Gastroesophageal sphincter (tissue), 4 donors: ENCODE data around the gene YOD1. TPM values are rescaled to one million over a fixed set of nuclear protein-coding genes. Genes with fewer than 3 reads are reported as not detected.

Experiments used
- ATAC-seq: fragments of 150-250 bp; one replicate; pipeline ENCODE4 v1.9.1; 2016; ENCODE audit warnings: mild to moderate bottlenecking, moderate library complexity
- H3K27ac ChIP-seq, 4 donors: fragments of 200-600 bp; sonication (generic) in 3 of 4; 1 replicate in 3 of 4; 2 replicates in 1 of 4; pipeline ENCODE4 v1.5.1; 2016 to 2019
- H3K27me3 ChIP-seq: fragments of 200-600 bp; sonication (generic); one replicate; pipeline ENCODE4 v1.5.1; 2019
- H3K36me3 ChIP-seq, 2 donors: fragments of 200-600 bp; sonication (generic); one replicate each; pipeline ENCODE4 v1.5.1; 2019; ENCODE audit warnings: control low read depth in 1 of 2
- H3K4me1 ChIP-seq, 3 donors: fragments of 200-600 bp; sonication (generic); 1 replicate in 2 of 3; 2 replicates in 1 of 3; pipeline ENCODE4 v1.5.1; 2016 to 2019; ENCODE audit warnings: control low read depth in 2 of 3
- H3K4me3 ChIP-seq, 2 donors: fragments of 200-600 bp; sonication (generic); one replicate each; pipeline ENCODE4 v1.5.1; 2019; ENCODE audit warnings: mild to moderate bottlenecking in 1 of 2, moderate library complexity in 1 of 2
- H3K9me3 ChIP-seq, 3 donors: fragments of 200-600 bp; sonication (generic); one replicate each; pipeline ENCODE4 v1.5.1; 2017 to 2019; ENCODE audit warnings: control low read depth in 2 of 3
- EP300 ChIP-seq: sonication (generic); formaldehyde crosslinking; IDR thresholded peaks from one replicate; pipeline ENCODE4 v1.6.1; 2017; ENCODE audit warnings: antibody characterized with exemption, mild to moderate bottlenecking
- POLR2A ChIP-seq, 2 donors: fragments of 450-650 bp; IDR thresholded peaks; one replicate each; pipeline ENCODE4 v1.6.1; 2017; ENCODE audit warnings: antibody characterized with exemption in 2 of 2, mild to moderate bottlenecking in 2 of 2, moderate library complexity in 1 of 2
- POLR2AphosphoS5 ChIP-seq: sonication (generic); formaldehyde crosslinking; IDR thresholded peaks from one replicate; pipeline ENCODE4 v1.6.1; 2017; ENCODE audit warnings: antibody characterized with exemption
- WGBS, 2 donors: methylation state at CpG; one replicate each; pipeline ENCODE4 v1.1.5; 2018; ENCODE audit warnings: low coverage in 1 of 2; 5-methylcytosine and 5-hydroxymethylcytosine counted together
- total RNA-seq, 4 donors: library from RNA; depleted of rRNA; stranded (reverse); fragments of >200 nt; gene quantifications; one replicate each; pipeline ENCODE4 v1.1.0, GENCODE V29; 2016
- TF ChIP-seq, protein P1 (sequence below), 4 experiments: fragments of 200-600 bp in 2 of 4; fragments of 450-650 bp in 2 of 4; sonication (generic) in 1 of 4; IDR thresholded peaks; one replicate each; pipeline ENCODE4 v1.5.1; 2017 to 2019; ENCODE audit warnings: antibody characterized with exemption in 4 of 4, mild to moderate bottlenecking in 2 of 4, moderate library complexity in 2 of 4

YOD1 gene
- total RNA-seq, 4 donors from 2014 or later, result 6.9 to 11.7 (median 8.8) TPM

DNA sequence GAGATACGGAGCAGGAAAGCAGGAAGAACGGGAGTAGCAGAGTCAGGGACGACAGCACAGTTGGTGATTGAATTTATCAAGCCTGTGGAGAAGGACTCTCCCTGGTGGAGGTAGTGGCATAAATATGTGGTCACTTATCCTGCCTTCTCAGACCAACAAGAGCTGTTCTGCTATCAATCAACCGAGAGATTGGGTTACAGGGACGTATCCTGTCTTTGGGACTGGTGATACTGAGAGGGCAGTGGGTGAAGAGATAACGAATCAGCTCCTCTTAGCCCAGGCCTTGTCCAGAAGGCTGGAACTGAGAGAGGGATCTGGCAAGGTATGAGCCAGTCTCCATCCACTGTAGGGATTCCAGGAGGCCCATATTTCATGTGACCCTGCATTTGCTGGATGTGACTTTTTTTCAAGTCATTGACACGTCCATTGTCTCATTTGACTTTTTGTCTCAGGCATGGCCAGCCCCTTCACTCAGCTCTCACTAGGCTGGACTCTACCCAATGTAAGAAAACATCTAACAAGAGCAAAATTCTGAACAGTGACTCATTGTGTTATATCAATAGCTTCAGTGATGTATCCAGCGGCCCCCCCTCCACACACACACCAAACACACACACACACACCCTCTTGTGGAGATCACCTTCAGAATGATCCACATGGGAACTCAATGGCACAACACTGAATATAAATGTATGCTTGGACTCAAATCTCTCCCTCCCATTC, 29.7 kb downstream of the YOD1 start:
- H3K27ac ChIP-seq, result no peak overlapping the region
- peaks cover 0 to 25% (median 14%) of the 10 kb centered on the region in 3 donors for H3K4me1 ChIP-seq
- H3K4me3 ChIP-seq, result no peak overlapping the region
- no peaks in the 10 kb centered on the region for H3K27me3 ChIP-seq
- no peak for ATAC-seq
- TF ChIP-seq, protein P1, sequence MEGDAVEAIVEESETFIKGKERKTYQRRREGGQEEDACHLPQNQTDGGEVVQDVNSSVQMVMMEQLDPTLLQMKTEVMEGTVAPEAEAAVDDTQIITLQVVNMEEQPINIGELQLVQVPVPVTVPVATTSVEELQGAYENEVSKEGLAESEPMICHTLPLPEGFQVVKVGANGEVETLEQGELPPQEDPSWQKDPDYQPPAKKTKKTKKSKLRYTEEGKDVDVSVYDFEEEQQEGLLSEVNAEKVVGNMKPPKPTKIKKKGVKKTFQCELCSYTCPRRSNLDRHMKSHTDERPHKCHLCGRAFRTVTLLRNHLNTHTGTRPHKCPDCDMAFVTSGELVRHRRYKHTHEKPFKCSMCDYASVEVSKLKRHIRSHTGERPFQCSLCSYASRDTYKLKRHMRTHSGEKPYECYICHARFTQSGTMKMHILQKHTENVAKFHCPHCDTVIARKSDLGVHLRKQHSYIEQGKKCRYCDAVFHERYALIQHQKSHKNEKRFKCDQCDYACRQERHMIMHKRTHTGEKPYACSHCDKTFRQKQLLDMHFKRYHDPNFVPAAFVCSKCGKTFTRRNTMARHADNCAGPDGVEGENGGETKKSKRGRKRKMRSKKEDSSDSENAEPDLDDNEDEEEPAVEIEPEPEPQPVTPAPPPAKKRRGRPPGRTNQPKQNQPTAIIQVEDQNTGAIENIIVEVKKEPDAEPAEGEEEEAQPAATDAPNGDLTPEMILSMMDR (IDR thresholded peaks at IDR 0.05), result no peak
- no peak for TF ChIP-seq POLR2A (IDR thresholded peaks at IDR 0.05)
- no peak for TF ChIP-seq POLR2AphosphoS5
- TF ChIP-seq EP300, result no peak
- H3K9me3 ChIP-seq, result no peaks in the 10 kb centered on the region
- no peaks in the 10 kb centered on the region for H3K36me3 ChIP-seq
- 65 to 84% methylated on average over 5 to 8 of the region's 8 CpGs for whole genome bisulfite sequencing, 2 donors

DNA sequence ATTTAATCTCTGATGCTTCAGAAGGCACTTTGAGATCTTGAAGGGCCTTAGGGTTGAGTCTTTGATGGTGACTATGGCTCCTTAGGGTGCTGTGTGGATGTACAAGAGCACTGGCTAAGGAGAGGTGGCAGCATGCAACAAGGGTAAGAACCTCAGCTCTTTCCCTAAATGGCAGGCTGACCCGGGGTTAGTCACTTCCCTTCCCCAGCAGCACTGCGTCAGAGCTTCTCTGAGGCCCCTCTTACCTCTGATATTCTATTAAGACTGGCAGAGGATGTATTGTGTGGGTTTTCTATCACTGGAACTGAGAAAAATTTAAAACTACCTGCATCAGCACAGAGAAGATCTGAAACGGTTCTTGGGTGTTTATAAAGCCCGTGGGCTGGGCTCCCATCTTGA, 30.3 kb downstream of the YOD1 start:
- WGBS, 2 donors, result 51 to 85% methylated on average over 3 to 4 of the region's 4 CpGs
- no peak for ATAC-seq
- H3K4me3 ChIP-seq, result no peak overlapping the region
- no peaks in the 10 kb centered on the region for H3K36me3 ChIP-seq
- no peaks in the 10 kb centered on the region for H3K27me3 ChIP-seq
- peaks cover 0 to 19% (median 11%) of the 10 kb centered on the region in 3 donors for H3K4me1 ChIP-seq
- no peak for TF ChIP-seq EP300
- TF ChIP-seq, protein P1 (IDR thresholded peaks at IDR 0.05), result no peak
- no peak for TF ChIP-seq POLR2A (IDR thresholded peaks at IDR 0.05)
- TF ChIP-seq POLR2AphosphoS5, result no peak
- H3K27ac ChIP-seq, result no peak overlapping the region
- H3K9me3 ChIP-seq, result no peaks in the 10 kb centered on the region

DNA sequence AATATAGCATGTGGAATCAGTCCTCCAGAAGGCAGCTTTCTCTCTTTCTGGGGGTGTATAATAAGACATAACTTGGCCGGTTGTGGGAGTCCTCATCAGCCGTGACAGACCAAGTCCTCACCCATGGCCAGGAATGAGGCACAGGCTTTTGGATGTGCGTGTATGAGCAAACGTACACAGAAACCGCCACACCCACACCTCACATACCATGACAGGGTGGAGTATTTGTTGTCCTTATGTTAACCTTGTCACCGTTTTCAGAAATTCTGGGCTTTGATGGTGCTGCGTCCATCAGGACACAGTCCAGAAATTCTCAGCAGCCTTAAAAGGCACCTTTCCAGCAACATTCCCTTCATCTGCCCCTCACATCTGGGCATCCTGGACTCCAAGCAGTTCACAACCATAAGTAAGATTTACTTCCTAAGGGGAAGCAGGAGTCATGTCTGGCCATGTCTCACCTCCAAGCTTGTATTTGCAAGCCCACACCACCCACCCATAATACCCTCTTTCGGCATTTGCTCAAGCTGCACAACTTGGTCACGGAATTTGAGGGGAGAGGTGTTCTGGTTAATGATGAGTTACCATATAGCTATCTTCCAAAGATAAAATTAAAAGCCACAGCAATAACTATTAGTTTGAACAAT, 30.8 kb downstream of the YOD1 start:
- no peak overlapping the region for H3K27ac ChIP-seq
- ATAC-seq, result no peak
- no peaks in the 10 kb centered on the region for H3K9me3 ChIP-seq
- no peak for TF ChIP-seq POLR2AphosphoS5
- TF ChIP-seq, protein P1 (IDR thresholded peaks at IDR 0.05), result no peak
- TF ChIP-seq EP300, result no peak
- TF ChIP-seq POLR2A (IDR thresholded peaks at IDR 0.05), result no peak
- H3K4me3 ChIP-seq, result no peak overlapping the region
- peaks cover 0 to 14% (median 8%) of the 10 kb centered on the region in 3 donors for H3K4me1 ChIP-seq
- H3K27me3 ChIP-seq, result no peaks in the 10 kb centered on the region
- WGBS, 2 donors, result 90 to 92% methylated on average over 3 to 9 of the region's 9 CpGs
- H3K36me3 ChIP-seq, result no peaks in the 10 kb centered on the region

DNA sequence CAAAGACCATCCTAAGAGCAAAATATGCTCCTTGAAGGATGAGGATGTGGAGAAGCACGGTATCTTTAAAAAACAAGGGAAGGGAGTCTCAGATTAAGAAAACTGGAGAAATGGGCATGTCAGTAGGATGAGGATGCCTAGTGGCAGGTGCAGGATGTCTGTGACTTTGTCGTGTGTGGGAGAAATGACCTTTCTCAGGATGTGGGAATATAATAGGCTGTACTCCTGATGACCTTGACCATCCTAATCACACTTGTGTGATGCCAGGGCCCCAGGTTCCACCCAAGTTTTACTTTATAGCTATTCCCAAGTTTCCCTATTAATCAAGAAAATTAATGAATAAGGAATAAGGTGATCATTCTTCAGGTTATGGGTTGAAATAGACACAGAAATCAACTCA, 31.3 kb downstream of the YOD1 start:
- ATAC-seq, result no peak
- Histone ChIP-seq H3K4me1 (peaks cover 0 to 9% (median 2%) of the 10 kb centered on the region in 3 donors), H3K36me3 (no peaks in the 10 kb centered on the region), H3K4me3 (no peak overlapping the region), H3K27me3 (no peaks in the 10 kb centered on the region), H3K9me3 (no peaks in the 10 kb centered on the region), H3K27ac (no peak overlapping the region)
- TF ChIP-seq, protein P1 (IDR thresholded peaks at IDR 0.05), result no peak
- TF ChIP-seq EP300, result no peak
- no peak for TF ChIP-seq POLR2AphosphoS5
- TF ChIP-seq POLR2A (IDR thresholded peaks at IDR 0.05), result no peak
- WGBS, 2 donors, result 44% methylated on average over 2 of the region's 2 CpGs; no CpG with 5 or more reads in 1 of the 2 donors

DNA sequence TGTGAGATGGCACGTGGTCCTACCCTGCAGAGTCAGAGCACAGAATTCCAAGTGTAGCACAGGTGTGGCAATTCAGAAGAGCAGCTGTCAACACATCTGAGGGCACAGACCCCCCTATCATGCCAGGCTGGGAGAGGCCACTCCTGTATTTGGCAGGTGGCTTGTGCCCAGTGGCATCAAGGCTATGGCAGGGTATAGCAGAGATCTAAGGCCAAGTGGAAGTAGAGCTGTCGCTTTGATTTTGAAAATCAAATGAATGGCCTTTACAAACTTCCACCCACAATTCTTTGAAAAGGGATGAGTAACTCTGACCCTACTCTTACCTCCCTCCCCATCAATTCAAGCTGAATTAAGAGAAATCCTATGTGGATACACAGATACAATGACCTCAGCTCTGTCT, 31.8 kb downstream of the YOD1 start:
- no peak overlapping the region for H3K27ac ChIP-seq
- H3K4me3 ChIP-seq, result no peak overlapping the region
- no peaks in the 10 kb centered on the region for H3K9me3 ChIP-seq
- H3K27me3 ChIP-seq, result no peaks in the 10 kb centered on the region
- TF ChIP-seq EP300 (no peak), POLR2AphosphoS5 (no peak), POLR2A (IDR thresholded peaks at IDR 0.05) (no peak)
- TF ChIP-seq, protein P1 (IDR thresholded peaks at IDR 0.05), result no peak
- H3K4me1 ChIP-seq, result peaks cover 0 to 4% (median 0%) of the 10 kb centered on the region in 3 donors
- ATAC-seq, result no peak
- WGBS, 2 donors, result 100% methylated on average over 1 of the region's 2 CpGs
- H3K36me3 ChIP-seq, result no peaks in the 10 kb centered on the region
